ACHN (cell line): Measurements from ENCODE around the gene CCDC69.

ENCODE experiments used
- DNase-seq: peaks from one replicate; pipeline ENCODE4 v3.0.0-alpha.2; 2015
- in situ Hi-C: cut with HindIII; loops from 2 replicates; pipeline ENCODE4 v1.10.0; 2017; ENCODE audit warnings: low sequenced_read_pairs, low pct_ligation_motif_present, low pct_unique_long_range_greater_than_20kb

Gene CCDC69

DNA sequence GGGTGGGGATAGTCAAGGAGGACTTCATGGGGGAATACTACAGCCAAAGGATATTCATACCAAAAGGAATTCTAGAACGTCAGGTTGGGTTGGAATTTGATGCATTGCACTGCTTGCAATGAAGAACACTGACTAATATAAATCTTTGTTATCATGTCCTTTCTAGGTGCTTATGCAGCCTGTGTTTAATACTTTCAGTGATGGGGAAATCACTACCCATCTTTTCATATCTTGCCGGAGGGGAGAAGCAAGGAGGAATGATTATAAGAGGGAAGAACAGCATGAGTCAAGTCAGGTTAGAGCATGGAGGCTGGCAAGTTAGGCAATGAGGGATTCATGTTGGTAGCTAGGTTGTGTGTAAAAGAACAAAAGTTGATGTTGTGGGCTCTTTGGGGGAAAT, 5.1 kb upstream of the CCDC69 start:
- in situ Hi-C loops, result no loop called here

DNA sequence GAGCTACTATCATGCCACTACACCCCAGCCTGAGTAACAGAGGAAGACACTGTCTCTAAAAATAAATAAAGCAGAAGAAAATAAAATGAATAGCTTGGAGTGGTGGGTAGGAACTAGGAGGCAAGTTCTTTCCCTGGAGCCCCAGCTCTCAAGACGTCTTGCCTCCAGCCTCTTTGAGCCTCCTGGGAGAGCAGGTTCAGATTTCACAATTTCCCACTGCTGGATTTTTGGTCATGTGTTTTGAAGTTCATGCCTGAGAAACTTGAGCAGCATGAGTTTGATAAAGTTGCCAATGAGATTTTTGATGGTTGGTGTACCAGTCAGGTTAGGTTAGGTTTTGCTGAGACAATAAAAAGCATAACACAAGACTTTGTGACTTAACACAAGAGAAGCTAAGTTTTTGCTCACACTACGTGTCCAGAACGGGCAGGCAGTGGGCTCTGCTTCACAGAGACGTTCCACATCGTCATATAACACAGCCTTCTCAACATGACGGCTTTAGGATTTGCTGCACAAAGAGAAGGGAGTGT, 4.1 kb upstream of the CCDC69 start:
- DNase-seq, result no peak
- in situ Hi-C loops, result no loop called here

More for the DNA sequence above, 5.1 kb upstream of the CCDC69 start:
- DNase-seq, result no peak

DNA sequence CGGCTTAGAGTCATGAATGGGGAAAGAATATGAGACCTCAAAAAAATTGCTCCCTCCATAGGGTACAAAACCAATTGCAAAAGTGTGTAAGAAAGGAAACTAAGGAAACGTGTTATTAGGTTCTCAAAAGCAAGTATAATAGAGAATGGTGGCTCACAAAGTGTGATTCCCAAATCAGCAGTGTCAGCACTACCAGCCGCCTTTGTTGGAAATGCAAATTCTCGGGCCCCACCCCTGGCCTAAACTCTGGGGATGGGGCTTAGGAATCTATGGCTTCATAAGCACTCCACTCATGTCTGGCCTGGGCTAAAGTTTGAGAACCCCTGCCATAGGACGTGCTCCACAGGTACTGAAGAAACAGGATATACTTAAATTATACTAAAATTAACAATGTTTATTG, 1.6 kb upstream of the CCDC69 start:
- in situ Hi-C loops, result no loop called here
- DNase-seq, result no peak

DNA sequence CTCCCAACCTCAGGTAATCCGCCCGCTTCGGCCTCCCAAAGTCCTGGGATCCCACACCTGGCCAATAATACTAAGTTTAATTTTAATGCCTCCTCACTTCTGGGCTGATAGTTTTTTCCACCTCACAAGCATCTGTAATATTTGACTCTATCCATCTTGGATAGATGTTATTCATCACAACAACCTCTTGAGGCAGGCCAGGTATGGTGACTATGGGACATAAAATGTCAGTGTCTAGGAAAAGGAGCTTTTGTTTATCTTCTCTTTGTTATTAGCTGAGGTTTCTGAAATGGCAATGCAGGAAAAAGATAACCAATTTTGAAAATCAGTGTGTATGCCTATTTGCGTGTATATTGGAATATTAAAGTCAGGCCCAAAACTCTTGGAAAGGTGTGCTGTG, 1.2 kb upstream of the CCDC69 start:
- no peak for DNase-seq
- in situ Hi-C loops, result no loop called here

DNA sequence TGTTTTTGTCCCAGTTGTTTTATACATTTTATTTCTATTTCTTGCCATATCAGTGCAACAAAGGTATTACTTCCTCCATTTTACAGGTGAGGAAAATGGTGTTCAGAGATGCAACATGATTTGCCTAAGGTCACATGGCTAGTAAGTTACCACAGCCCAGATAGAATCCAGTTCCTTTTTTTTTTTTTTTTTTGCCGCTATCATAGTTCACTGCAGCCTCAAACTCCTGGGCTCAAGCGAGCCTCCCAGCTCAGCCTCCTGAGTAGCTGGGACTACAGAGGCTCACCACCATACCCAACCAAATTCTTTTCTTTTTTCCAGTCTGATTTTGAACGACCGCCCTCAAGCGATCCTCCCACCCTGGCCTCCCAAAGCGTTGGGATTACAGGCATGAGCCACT, 480 bp upstream of the CCDC69 start:
- in situ Hi-C loops, result no loop called here
- no peak for DNase-seq

DNA sequence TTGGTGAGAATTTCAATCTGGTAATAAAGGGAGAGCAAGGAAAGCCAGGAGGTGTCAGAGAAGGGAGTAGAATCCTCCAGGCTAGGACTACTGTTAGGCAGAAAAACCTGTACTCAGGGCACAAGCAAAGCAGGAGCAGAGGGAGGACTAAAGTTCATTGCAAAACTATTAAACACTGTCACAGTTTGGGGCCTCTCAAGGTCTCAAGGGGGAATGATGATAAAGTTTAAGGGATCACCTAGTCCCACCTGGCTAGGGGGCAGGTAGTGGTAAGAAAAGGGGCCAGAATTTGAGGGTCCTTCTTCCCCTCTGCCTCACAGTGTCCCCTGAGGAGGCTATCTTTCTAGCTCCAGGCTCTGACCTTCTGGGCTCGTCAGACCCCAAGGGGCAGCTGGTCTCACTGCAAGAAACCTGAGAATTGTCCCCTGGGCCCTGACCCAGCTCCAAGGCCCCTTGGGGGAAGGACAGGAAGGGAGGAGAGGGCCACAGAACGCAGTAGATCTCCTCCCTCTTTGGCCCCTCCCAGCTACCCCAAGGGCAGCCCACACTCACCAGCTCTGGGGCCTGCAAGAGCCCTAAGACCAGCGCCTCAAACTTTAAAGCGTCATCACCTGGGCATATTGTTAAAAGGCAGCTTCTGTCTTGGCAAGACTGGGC, 974 bp downstream of the CCDC69 start:
- in situ Hi-C loops, result no loop called here
- DNase-seq, result no peak

DNA sequence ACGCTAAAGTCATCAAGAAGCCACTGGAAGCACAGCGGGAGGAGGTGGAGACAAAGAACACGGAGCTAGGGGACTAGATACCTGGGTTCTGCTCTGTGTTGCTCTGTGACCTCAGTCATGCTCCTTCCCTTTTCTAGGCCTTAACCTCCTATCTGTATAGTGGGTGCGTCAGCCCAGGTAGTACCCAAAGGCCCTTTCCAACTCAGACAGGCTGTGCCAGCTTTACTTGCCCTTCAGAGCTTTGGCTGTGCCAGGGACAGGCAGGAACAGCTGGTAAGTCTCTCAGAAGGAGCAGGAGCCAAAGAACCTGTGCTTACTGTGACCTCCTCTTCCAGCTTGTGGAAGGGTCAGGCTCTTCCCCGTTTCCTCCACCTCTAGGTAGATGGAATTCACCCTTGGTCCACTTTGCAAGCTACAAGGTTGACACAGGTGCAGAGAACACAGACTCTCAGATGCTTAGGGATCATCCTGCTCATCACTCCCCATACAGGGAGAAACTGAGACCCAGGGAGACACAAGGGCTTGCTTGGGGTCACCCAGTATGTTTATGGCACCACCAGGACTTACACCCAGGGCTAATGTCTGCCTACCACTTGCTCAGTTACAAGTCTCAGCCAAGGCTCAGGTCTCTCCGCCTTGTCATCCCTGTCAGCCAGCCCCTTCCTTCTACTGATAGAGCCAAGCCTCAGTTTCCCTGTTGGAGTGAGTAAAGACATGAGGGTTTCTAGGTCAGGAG, 1.7 kb downstream of the CCDC69 start:
- in situ Hi-C loops, result no loop called here
- DNase-seq, result no peak

DNA sequence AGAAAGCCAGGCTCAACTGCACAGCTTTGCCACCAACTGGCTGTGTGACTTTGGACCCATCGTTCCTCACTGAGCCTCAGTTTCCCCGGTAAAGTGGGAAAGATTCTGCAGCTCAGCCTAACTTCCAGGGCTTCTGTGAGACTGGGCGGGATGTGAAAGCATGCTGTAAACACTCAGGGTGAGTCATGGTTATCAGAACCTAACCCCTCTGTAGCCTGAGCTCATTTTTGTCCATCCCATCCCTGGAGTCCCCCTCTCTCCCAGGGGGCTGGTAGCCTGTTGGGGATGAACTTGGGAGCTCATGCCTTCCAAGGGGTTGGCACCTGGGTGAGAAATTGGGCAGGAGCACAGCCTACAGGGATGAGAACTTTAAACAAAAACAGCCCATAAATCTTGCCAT, 2.3 kb downstream of the CCDC69 start:
- in situ Hi-C loops, result no loop called here
- no peak for DNase-seq

DNA sequence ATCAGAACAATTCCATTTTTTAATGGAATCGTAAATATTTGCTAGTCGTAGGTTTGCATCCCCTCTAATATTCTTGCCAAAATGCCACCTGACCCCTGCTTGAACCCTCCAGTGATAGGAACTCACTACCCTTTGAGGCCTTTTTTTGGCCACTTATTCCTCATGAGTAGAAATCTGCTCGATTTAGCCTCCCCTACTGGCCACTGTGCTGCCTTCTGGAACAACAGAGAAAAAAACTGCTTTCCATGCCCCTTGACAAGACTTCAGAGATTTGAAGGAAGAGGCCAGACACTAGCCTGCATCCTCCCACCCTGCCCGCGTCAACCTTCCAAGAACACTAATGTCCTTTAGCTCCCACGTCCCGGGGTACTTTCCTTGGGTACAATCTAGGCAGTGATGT, 4.1 kb downstream of the CCDC69 start:
- in situ Hi-C loops, result no loop called here
- no peak for DNase-seq

DNA sequence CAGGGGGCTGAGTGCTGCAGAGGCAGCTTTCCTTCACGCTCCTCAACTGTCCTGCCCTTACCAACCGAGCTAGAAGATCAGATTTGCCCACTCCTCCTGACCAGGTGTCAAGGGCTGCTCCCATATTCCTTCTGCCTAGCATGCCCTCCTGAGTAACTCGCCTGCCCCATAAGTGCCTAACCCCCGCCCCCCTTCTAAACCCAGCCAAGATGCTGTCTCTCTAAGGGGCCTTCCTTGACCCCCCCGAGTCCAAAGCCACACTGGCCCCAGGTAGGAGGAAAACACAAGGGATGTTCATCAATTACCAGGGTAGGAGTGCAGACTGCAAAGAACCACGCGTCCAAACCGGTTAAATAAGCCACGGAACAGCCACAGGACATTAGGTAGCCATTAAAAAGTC, 4.8 kb downstream of the CCDC69 start:
- in situ Hi-C loops, result no loop called here
- DNase-seq, result no peak

DNA sequence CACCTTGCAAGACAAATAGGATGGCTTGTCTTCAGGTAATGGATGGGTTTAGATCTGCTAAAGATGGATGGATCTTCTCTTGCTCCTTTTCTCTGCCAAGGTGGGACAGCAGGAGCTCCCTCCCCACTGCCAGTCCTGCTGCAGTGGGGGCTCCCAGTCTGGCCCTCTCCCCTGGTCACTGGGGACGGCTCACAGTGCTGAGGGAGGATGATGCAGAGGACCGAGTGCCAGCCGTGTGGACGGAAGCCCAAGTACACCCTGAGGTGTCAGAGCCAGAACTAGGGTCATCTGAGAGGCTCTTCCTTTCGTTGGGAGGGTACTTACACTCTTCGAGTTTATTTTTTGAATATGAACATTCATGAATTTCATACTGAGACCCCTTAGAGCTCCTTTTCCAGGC, 5.7 kb downstream of the CCDC69 start:
- in situ Hi-C loops, result no loop called here
- DNase-seq, result no peak

DNA sequence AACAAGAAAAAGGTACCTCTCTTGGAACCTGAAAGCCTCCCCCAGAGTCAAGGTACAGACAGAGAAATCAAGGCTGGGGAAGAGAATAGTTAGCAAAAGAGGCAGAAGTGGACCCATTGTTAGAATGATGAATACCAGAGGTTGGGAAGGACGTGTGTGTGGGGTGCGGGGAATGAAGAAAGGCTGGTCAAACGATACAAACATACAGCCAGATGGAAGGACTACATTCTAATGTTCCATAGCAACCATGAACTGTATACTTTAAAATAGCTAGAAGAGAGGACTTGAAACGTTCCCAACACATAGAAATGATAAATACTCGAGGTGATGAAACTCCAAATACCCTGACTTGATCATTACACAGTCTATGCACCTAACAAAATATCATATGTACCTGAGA, 7.1 kb downstream of the CCDC69 start:
- DNase-seq, result no peak
- in situ Hi-C loops, result no loop called here

DNA sequence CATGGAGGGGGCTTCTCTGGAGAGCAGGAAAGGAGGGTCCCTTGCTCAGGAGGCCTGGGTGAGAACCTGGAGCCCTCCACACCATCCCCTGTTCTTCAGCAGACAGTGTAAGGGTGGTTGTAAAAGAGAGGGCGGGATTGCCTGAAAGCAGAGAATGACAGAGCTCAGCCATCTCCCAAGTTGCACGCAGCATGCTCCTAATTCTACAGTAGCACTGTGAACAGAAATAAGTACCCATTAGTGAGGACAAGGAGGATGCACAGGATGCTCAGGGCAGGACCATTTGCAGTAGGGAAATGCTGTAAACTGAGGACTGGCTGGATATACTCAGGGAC, 8.4 kb downstream of the CCDC69 start:
- no peak for DNase-seq
- in situ Hi-C loops, result no loop called here

DNA sequence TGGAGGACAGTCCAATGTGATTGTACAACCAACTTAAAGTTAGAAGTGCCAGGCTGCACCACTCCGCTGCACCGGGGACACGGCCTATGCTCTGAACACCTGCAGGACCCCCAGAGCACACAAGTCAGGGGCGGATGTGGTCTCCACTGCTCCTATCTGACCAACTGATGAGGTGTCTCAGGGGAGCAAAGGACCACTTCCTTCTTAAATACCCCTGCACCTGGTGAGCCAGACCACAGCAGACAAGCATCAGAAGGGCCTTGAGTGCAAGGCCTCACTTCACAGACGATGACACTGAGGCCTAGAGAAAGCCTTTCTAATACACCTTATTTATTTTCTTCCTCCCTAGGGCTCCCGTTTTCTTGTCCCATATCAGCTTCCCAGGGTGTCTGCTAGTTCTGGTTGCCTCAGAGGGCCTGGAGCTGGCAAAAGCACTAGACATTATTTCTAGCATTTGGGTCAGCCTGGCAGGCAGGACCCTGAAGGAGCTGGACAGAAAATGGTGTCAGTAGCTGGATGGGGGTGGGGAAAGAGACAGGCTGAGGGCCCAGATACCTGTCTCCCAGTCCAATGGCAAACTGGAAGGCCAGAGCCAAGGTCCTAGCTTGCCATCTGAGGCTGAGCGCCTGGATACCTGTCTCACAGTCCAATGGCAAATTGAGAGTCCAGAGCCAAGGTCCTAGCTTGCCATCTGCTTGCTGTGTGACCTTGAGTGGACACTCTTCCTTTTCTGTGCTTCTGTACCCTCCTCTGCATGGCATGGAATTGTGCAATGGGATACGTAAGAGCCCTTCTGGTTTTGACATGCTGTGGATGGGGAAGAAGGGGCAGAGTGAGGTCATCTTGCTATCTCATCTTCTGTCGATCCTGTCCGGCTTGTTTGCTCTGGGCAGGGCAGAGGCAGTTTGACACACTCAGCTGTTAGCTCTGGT, 9.0 kb downstream of the CCDC69 start:
- no peak for DNase-seq

DNA sequence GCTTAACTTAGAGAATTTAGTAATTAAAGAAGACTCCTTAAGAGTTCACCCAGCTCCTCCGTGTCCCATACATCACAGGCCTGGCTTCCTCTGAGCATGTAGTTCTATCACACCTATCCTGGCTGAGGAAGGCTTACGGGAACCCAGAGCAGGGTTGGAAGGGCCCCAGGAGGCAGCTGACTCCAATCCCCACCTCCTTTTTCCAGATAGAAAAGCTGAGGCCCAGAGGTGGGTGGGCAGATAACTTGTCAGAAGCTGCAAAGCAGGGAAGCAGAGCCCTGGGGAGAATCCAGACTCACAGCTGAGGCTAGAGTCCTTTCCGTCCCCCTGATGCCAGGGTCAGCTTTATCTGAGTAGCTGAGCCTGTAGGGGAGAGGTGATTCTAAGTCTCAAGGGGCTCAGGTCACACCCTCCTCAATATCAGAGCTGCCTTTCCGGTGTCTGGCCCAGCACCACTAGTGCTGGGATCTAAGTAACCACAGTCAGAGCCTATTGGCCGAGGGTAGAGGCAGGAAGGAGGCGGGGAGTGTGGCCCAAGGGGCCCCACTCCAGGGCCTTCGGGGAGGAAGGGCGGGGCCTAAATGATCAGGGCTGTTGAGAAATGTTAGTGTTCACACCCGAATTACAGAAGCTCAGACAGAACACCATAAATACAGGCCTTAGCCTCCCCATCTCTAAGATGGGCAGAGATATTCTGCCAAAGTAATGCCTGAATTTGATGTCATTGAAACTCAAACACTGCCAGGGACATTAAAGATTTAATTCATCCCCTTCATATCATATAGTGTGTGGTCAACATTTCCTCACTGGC, 9.9 kb downstream of the CCDC69 start:
- no peak for DNase-seq
- in situ Hi-C loops, result no loop called here

More for the DNA sequence above, 9.0 kb downstream of the CCDC69 start:
- in situ Hi-C loops, result no loop called here

DNA sequence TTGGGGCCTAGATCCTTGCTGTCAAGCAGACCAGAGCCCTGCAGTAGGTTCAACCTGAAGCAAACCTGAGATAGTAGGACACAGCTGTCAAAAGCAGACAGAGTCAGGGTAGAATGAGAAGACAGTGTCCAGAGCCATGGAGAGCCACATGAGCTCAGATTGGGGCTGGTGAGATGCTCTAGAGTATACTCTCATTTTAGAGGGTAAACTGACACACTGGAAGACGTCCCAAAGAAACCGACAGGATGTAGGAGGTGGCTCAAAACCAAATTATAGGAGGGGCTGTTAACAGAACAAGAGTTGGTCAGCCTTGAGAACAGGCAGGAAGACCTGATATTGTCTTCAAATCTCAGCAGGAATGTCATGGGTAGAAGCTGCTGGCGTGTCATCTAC, 11.5 kb downstream of the CCDC69 start:
- in situ Hi-C loops, result no loop called here

DNA sequence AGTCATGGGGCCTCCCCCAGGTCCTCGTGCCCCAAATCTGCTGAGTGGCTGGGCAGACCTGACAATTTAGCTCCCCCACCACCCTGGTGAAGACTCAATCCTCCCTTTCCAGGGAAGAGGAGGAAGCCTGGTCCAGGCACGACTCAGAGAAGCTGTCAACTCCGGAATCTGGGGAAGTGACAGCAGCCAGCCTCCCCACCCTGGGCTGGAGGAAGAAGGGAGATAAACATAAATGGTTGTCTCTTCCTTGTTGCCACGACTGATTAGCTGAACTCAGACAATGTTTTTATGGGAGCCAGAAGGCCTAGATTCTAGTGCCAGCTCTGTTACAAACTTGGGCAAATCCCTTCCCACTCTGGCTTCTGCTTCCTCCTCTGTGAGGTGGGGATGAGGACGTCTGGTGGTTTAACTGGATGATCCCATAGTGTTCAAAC, 15.4 kb downstream of the CCDC69 start:
- no peak for DNase-seq
- in situ Hi-C loops, result no loop called here

More for the DNA sequence above, 11.5 kb downstream of the CCDC69 start:
- no peak for DNase-seq

DNA sequence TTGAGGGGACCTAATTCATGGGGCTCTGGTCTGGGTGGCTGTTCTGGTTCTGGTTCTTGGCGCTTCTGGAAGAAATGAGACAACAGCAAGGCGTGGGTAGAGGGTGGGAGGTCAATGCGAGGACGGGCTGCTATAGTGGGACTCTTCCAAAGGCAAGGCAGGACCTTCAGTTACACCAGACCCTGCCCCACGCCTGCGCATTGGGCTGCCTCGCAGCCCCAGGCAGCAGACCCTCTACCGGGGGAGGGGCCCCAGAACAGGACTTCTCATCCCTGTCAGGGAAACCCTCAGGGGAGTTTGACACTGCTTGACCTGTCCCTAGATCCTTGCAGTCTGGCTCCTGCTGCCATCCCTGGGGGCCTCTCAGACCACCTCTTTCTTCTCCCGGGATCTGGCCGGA, 18.5 kb downstream of the CCDC69 start:
- in situ Hi-C loops, result no loop called here
- no peak for DNase-seq
